CD4-positive, alpha-beta T cell (primary cell): ENCODE results near the gene CHPF2. TPM values are rescaled to one million over a fixed set of nuclear protein-coding genes. Genes with fewer than 3 reads are reported as not detected.

Experiments used
- ATAC-seq: fragments of 200-7000 bp; cut with Tn5 transposase; one replicate; pipeline ENCODE4 v1.10.0; 2022; ENCODE audit warnings: mild to moderate bottlenecking; ENCODE audit not compliant: poor library complexity
- CTCF ChIA-PET: fragments of 350-600 bp; sonication (Branson Sonifier 250); formaldehyde crosslinking; loops from one replicate; lab custom pipeline; 2021; ENCODE audit warnings: antibody characterized with exemption, inconsistent platforms; lab: Charles Lee
- POLR2A ChIA-PET: fragments of 350-600 bp; sonication (Branson Sonifier 250); formaldehyde crosslinking; loops from one replicate; lab custom pipeline; 2021; ENCODE audit warnings: antibody characterized with exemption, inconsistent platforms; lab: Charles Lee
- DNase-seq, 14 experiments: peaks; one replicate each; pipeline ENCODE4 v3.0.0-alpha.2; 2013 to 2020; ENCODE audit warnings: mixed read lengths in 2 of 14
- H3K27ac ChIP-seq, 2 donors: one replicate each; pipeline versions ENCODE4 v1.5.1 to v1.7.0; 2013; ENCODE audit warnings: low read length in 2 of 2, low read depth in 1 of 2, mild to moderate bottlenecking in 1 of 2
- H3K27me3 ChIP-seq, 2 experiments: 1 replicate in 1 of 2; 2 replicates in 1 of 2; pipeline versions ENCODE4 v1.6.1 to v1.7.0; 2013; ENCODE audit warnings: low read length in 2 of 2, control low read depth in 1 of 2, mild to moderate bottlenecking in 1 of 2, moderate library complexity in 1 of 2; ENCODE audit not compliant: insufficient read depth in 2 of 2, control insufficient read depth in 1 of 2
- H3K36me3 ChIP-seq: one replicate; pipeline ENCODE4 v1.6.1; 2013; ENCODE audit warnings: low read length, control low read depth; ENCODE audit not compliant: insufficient read depth
- H3K4me1 ChIP-seq: one replicate; pipeline ENCODE4 v1.6.1; 2013; ENCODE audit warnings: low read length, control low read depth; ENCODE audit not compliant: insufficient read depth
- H3K4me3 ChIP-seq: one replicate; pipeline ENCODE4 v1.5.1; 2013; ENCODE audit warnings: mild to moderate bottlenecking, low read length, moderate library complexity
- H3K9me3 ChIP-seq, 2 experiments: 1 replicate in 1 of 2; 2 replicates in 1 of 2; pipeline versions ENCODE4 v1.6.1 to v1.7.0; 2013; ENCODE audit warnings: low read length in 2 of 2, mild to moderate bottlenecking in 2 of 2, control low read depth in 1 of 2, moderate library complexity in 1 of 2; ENCODE audit not compliant: control insufficient read depth in 1 of 2, insufficient read depth in 1 of 2
- H3K27ac Mint-ChIP-seq: one replicate; pipeline ENCODE4 v1.8.0; 2020; ENCODE audit warnings: mixed read lengths
- H3K27me3 Mint-ChIP-seq: one replicate; pipeline ENCODE4 v1.8.0; 2021; ENCODE audit warnings: mixed read lengths
- H3K36me3 Mint-ChIP-seq: one replicate; pipeline ENCODE4 v1.8.0; 2021; ENCODE audit warnings: low read depth, mixed read lengths
- H3K4me1 Mint-ChIP-seq: one replicate; pipeline ENCODE4 v1.8.0; 2021; ENCODE audit warnings: low read depth, mixed read lengths
- H3K4me3 Mint-ChIP-seq: one replicate; pipeline ENCODE4 v1.8.0; 2020; ENCODE audit warnings: mild to moderate bottlenecking, mixed read lengths
- H3K9me3 Mint-ChIP-seq: one replicate; pipeline ENCODE4 v1.8.0; 2020; ENCODE audit warnings: mixed read lengths
- intact Hi-C, 2 experiments: fragments of 100-400 bp; cut with DNase I in 1 of 2; cut with micrococcal nuclease in 1 of 2; formaldehyde crosslinking; loops; one replicate each; pipeline versions ENCODE4 v1.15.1 to v1.9.0; 2023 to 2025; cut with DNase I, micrococcal nuclease
- total RNA-seq, 174 experiments: library from RNA in 2 of 174; stranded (reverse) in 2 of 174; gene quantifications; one replicate each; pipeline ENCODE4 v1.2.3 and lab custom pipeline; 2021 to 2026
- TF ChIP-seq, protein P1 (sequence below): fragments of 200-600 bp; IDR thresholded peaks from one replicate; pipeline ENCODE4 v1.8.0; 2022; ENCODE audit warnings: antibody characterized with exemption, mild to moderate bottlenecking

Gene CHPF2
- total RNA-seq, 2 experiments from 2014 or later: 29.6 to 30.5 TPM

DNA sequence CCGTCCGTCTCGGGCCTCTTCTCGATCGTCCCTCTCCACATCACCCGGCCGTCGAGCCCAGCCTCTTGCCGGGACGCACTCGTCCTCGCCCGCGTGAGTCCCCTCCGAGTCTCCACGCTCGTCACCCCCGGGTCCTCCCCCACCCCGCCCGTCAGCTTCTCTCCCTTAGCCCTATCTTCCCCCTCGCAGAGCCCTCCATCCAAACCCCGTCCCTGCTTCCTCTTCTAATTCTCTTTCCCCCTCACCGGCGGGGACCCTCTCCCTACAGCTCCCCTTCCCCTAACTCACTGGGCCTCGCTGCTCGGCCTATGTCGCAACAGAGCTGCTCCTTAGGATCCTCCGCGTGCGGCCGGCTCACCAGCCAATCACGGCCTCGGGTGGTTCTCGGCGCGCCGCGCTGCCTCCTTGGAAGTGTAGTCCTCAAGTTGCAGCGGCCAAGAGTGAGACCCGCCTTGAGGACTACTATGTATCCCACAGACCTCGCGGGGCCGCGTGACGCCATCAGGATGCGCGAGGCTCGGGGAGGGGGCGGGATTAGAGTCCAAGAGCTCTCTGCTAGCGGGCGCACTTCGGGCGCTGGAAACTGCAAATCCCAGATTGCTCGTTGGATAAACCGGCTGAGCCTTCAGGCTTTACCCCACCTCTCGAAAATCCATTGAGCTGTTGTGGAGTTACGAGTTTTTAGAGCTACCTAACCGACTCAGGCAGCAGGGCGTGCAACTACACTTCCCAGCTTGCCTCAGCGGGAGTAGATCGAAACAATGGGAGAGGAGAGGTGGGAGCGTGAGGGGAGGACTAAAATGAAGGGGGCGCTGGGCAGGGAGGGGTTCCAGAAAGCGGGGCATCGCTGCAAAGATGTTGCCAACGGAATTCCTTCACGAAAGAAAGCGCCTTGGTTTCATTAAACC lies 5.2 kb upstream of the CHPF2 start, which contains the start of gene ABCF2:
ABCF2 (minus strand) TSS at position 331 of the 908 bp plus-strand sequence. CDS start 747 bp downstream, outside the sequence.
- H3K36me3 Mint-ChIP-seq: peaks cover 55% of the 10 kb centered on the region
- TF ChIP-seq, protein P1, sequence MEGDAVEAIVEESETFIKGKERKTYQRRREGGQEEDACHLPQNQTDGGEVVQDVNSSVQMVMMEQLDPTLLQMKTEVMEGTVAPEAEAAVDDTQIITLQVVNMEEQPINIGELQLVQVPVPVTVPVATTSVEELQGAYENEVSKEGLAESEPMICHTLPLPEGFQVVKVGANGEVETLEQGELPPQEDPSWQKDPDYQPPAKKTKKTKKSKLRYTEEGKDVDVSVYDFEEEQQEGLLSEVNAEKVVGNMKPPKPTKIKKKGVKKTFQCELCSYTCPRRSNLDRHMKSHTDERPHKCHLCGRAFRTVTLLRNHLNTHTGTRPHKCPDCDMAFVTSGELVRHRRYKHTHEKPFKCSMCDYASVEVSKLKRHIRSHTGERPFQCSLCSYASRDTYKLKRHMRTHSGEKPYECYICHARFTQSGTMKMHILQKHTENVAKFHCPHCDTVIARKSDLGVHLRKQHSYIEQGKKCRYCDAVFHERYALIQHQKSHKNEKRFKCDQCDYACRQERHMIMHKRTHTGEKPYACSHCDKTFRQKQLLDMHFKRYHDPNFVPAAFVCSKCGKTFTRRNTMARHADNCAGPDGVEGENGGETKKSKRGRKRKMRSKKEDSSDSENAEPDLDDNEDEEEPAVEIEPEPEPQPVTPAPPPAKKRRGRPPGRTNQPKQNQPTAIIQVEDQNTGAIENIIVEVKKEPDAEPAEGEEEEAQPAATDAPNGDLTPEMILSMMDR: no peak
- H3K27me3 ChIP-seq: no peaks in the 10 kb centered on the region
- CTCF ChIA-PET: interaction anchor here (1.0 to 2.0 kb wide), 6 partner anchors 16 to 1602 kb away, joined by 3 to 16 read pairs (median 3); partner anchors contain the start of genes ABCB8 and GBX1
- H3K4me1 ChIP-seq: peaks cover 38% of the 10 kb centered on the region
- intact Hi-C loops: loop anchor here (2.0 to 5.0 kb wide), 6 partner anchors 18 to 1510 kb away; partner anchors contain the start of gene RHEB (in 1 of the 2)
- peaks cover 41% of the 10 kb centered on the region for H3K4me1 Mint-ChIP-seq
- peak within 1 kb of the TSS; percentile 90 for H3K4me3 ChIP-seq
- peak within 1 kb of the TSS; percentile 90 for H3K27ac Mint-ChIP-seq
- peaks cover 30% of the 10 kb centered on the region for H3K36me3 ChIP-seq
- peak; percentile 99 for ATAC-seq
- H3K9me3 Mint-ChIP-seq: no peaks in the 10 kb centered on the region
- peak within 1 kb of the TSS; percentile 63 to 71 for H3K27ac ChIP-seq
- peak; percentile 93 to 99 (median 97) for DNase-seq
- H3K4me3 Mint-ChIP-seq: peak within 1 kb of the TSS; percentile 99
- POLR2A ChIA-PET: interaction anchor here (0.6 to 1.7 kb wide), 12 partner anchors 8 to 697 kb away, joined by 3 to 25 read pairs (median 4); partner anchors contain the start of gene NUB1
- no peaks in the 10 kb centered on the region for H3K27me3 Mint-ChIP-seq
- H3K9me3 ChIP-seq: no peaks in the 10 kb centered on the region

DNA sequence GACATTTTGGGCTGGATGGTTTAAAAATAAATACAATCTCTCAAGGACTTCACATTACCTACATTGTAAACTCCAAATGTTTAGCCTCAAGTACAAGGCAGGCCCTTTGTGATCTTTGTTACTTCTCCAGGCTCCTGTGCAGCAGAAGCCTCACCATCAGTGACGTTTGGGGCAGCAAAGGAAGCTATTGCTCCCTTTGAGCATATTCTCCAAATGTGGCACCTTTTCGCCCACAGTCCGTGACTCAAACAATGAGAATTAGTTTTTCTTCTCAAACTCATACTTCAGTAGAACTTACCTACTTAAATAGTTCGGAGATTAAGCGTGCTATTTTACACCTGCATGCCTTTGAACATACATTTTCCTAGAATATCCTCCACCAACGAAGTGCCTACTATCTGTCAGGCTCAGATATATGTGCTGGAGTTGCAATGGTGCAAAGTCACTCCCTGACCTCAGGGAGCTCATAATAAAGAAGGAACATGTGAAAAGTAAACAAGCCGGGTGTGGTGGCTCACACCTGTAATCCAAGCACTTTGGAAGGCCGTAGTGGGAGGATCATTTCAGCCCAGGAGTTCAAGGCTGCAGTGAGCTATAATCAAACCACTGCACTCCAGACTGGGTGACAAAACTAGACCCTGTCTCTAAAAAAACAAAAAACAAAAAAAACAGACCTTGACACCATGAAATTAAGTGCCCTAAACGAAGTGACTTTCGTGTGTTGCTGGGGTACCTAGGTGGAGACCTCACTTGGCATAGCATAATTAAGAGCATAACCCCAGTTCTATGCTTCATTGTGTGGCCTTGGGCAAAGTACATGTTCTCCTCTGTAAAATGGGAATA lies 4.0 kb upstream of the CHPF2 start:
- H3K27ac ChIP-seq: no peak overlapping the region
- peak overlapping the region; percentile 90 for H3K4me3 ChIP-seq
- DNase-seq (no peak), ATAC-seq (no peak)
- H3K36me3 Mint-ChIP-seq: peaks cover 51% of the 10 kb centered on the region
- no peaks in the 10 kb centered on the region for H3K27me3 Mint-ChIP-seq
- CTCF ChIA-PET: interaction anchor here (1.2 to 2.0 kb wide), 2 partner anchors 15 to 1603 kb away, joined by 3 to 16 read pairs; no protein-coding TSS in a partner anchor
- peaks cover 47% of the 10 kb centered on the region for H3K4me1 Mint-ChIP-seq
- intact Hi-C loops: loop anchor here (5.0 kb wide), 3 partner anchors 124 to 1511 kb away; partner anchors contain the start of gene RHEB (in 1 of the 2)
- H3K27me3 ChIP-seq: no peaks in the 10 kb centered on the region
- H3K36me3 ChIP-seq: peaks cover 19% of the 10 kb centered on the region
- peaks cover 46% of the 10 kb centered on the region for H3K4me1 ChIP-seq
- H3K4me3 Mint-ChIP-seq: peak overlapping the region; percentile 99
- POLR2A ChIA-PET: interaction anchor here (0.6 to 1.7 kb wide), 5 partner anchors 9 to 216 kb away, joined by 3 to 25 read pairs (median 7); partner anchors contain the start of gene NUB1
- H3K9me3 ChIP-seq: no peaks in the 10 kb centered on the region
- TF ChIP-seq, protein P1: no peak
- peak overlapping the region; percentile 90 for H3K27ac Mint-ChIP-seq
- no peaks in the 10 kb centered on the region for H3K9me3 Mint-ChIP-seq

DNA sequence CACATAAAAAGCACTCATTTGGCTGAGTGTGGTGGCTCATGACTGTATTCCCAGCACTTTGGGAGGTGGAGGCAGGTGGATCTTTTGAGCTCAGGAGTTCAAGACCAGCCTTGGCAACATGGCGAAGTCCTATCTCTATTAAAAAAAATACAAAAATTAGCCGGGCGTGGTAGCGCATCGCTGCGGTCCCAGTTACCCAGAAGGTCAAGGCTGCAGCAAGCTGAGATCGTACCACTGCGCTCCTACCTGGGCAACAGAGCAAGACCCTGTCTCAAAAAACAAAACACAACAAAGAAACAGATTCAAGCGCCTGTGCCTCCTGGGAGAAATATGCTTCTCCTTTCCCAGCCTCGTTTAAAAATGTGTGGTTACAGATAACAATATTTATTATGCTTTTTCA lies 3.0 kb upstream of the CHPF2 start:
- Histone ChIP-seq H3K4me3 (no peak overlapping the region), H3K4me1 (peaks cover 56% of the 10 kb centered on the region), H3K27ac (no peak overlapping the region), H3K9me3 (no peaks in the 10 kb centered on the region), H3K27me3 (no peaks in the 10 kb centered on the region), H3K36me3 (peaks cover 9% of the 10 kb centered on the region)
- DNase-seq (no peak), ATAC-seq (no peak)
- no peak overlapping the region for H3K27ac Mint-ChIP-seq
- H3K27me3 Mint-ChIP-seq: no peaks in the 10 kb centered on the region
- H3K4me3 Mint-ChIP-seq: no peak overlapping the region
- TF ChIP-seq, protein P1: no peak
- CTCF ChIA-PET: no interaction called here
- peaks cover 57% of the 10 kb centered on the region for H3K4me1 Mint-ChIP-seq
- H3K9me3 Mint-ChIP-seq: no peaks in the 10 kb centered on the region
- H3K36me3 Mint-ChIP-seq: peaks cover 48% of the 10 kb centered on the region
- POLR2A ChIA-PET: no interaction called here
- intact Hi-C loops: loop anchor here (5.0 kb wide), 3 partner anchors 123 to 1512 kb away; partner anchors contain the start of gene RHEB (in 1 of the 2)
